ENCODE measurements around the gene DYRK1A.

GRCh38 chr21:37450445-37450941 is 83.9 kb downstream of the DYRK1A start:
- TF ChIP-seq POU6F1 (CRISPR knock-in tag; IDR thresholded peaks at IDR 0.05; ENCODE audit: borderline replicate concordance, low read depth) (no peak), GLIS3 (CRISPR knock-in tag; IDR thresholded peaks at IDR 0.05) (no peak), TCF4 (CRISPR knock-in tag; IDR thresholded peaks at IDR 0.05; ENCODE audit: borderline replicate concordance) (no peak), CREB5 (CRISPR knock-in tag; IDR thresholded peaks at IDR 0.05; ENCODE audit: low read depth) (no peak), PATZ1 (CRISPR knock-in tag; IDR thresholded peaks at IDR 0.05; ENCODE audit: borderline replicate concordance) (no peak), ZNF8 (CRISPR knock-in tag; IDR thresholded peaks at IDR 0.05) (no peak), ZFP30 (CRISPR knock-in tag; IDR thresholded peaks at IDR 0.05) (no peak), ZNF70 (CRISPR knock-in tag; IDR thresholded peaks at IDR 0.05) (no peak), ARNTL (CRISPR knock-in tag; IDR thresholded peaks at IDR 0.05; ENCODE audit: borderline replicate concordance, low read depth) (no peak), ZFP3 (CRISPR knock-in tag; IDR thresholded peaks at IDR 0.05) (no peak), CSDC2 (CRISPR knock-in tag; IDR thresholded peaks at IDR 0.05) (no peak)
